Stimulated activated CD4-positive, alpha-beta T cell treated with anti-CD3 and anti-CD28 coated beads, Interleukin-15, amount 100 ng/mL, for 24 hours (primary cell): Measurements from ENCODE around the gene FANCF.
"Not testable (repeated sequence)": the region's sequence is repeated elsewhere in the genome, so short reads cannot be mapped to it uniquely, and the experiment has no call there.

ENCODE experiments used
- DNase-seq: peaks from one replicate; pipeline ENCODE4 v3.0.0-alpha.2; 2020

FANCF gene, protein sequence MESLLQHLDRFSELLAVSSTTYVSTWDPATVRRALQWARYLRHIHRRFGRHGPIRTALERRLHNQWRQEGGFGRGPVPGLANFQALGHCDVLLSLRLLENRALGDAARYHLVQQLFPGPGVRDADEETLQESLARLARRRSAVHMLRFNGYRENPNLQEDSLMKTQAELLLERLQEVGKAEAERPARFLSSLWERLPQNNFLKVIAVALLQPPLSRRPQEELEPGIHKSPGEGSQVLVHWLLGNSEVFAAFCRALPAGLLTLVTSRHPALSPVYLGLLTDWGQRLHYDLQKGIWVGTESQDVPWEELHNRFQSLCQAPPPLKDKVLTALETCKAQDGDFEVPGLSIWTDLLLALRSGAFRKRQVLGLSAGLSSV

DNA sequence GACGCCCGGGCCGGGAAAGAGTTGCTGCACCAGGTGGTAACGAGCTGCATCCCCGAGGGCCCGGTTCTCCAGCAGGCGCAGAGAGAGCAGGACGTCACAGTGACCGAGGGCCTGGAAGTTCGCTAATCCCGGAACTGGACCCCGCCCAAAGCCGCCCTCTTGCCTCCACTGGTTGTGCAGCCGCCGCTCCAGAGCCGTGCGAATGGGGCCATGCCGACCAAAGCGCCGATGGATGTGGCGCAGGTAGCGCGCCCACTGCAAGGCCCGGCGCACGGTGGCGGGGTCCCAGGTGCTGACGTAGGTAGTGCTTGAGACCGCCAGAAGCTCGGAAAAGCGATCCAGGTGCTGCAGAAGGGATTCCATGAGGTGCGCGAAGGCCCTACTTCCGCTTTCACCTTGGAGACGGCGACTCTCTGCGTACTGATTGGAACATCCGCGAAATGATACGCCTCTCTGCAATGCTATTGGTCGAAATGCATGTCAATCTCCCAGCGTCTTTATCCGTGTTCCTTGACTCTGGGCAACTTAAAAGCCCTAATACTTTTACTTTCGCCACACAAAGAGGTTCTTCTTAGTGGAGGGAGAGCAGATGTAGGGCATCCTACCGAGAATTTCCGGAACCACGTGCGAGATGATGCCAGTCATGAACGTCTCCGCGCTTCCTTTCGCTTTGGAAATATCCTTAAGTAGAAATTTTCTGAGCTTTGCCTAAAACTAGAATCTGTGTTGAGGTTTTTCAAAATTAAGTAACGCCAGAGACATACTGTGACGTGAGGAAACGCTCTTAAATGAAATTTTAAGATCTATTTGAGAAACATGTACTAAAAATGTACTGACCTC, at the start of gene FANCF:
Gene FANCF (minus strand): TSS at position 376 of the 840 bp plus-strand sequence. CDS start 13 bp downstream, at position 363.
- DNase-seq: peak; percentile 93

DNA sequence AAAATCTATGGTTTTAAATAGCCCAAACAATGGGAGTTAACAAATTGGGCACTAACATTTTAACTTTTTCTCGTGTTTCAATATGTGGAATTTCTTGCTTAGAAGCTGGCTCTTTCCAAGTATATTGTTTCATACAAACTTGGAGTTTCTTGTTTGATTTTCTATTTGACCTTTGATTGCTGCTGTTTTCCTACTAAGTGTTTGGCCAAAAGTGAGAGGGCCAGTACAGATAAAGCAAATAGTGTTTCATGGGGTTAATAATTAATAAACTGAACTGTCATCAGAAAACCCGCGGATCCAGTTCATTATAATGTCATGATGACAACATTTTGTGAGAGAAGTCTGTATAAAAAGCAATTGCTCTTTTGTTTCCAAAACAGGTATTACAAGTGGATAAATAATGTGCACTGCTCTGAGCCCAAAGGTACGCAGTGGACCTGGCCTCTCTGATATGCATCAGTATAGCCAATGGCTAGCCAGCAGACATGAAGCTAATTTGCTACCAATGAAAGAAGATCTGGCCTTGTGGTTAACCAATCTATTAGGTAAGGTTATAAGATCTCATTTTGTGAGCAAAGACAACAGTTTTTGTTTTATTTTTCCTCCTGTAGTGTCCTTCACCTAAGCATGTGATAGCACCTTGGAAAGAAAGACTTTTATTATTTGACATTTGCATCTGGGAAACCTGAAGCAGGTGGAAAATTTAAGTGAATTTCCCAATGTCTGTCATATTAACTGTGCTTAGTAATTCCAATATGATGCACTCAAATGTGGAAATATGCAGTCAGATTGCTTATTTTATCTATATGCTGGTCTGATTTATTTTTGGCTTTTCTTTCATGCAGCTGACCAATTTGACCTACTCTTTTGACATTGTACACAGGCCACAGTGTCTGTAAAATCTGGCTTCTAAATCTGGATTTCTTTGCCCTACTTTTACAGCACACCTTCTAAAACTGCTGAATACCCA, 49.1 kb upstream of the FANCF start:
- no peak for DNase-seq

DNA sequence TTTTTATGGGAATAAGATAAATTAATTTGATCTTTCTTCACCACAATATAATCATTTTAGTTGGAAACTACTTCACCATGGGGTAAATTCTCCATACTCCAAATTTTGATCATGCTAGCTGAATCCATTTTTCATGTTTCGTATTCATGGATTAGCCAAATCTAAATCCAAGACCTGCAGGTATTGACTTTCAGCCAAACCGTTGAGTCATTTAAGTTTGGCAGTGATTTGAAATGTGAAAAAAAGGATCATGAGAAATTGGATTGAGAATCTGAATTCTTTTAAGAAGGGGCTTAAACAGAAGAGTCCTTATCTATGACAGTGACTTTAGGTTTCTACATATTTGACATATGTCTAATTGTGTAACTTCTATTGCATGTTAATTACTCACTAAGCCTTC, 46.1 kb upstream of the FANCF start:
- no peak for DNase-seq

DNA sequence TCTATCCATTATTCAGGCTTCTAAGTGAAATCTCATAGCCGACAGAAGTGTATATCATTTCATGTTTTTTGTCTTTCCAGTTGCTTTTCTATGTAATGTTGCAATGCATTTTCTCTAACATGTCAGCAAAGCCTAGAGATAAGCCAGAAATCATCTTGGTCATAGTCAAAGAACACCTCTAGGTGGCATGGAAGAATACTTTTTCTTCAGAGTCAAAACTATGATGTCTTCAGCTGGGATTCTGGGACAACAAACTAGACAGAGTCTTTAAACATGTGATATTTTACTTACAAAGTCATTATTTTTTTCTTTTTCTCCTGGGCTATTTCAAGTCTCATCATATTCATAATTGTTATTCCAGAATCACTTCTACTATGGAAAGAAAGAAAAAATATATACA, 45.2 kb upstream of the FANCF start:
- DNase-seq: no peak

DNA sequence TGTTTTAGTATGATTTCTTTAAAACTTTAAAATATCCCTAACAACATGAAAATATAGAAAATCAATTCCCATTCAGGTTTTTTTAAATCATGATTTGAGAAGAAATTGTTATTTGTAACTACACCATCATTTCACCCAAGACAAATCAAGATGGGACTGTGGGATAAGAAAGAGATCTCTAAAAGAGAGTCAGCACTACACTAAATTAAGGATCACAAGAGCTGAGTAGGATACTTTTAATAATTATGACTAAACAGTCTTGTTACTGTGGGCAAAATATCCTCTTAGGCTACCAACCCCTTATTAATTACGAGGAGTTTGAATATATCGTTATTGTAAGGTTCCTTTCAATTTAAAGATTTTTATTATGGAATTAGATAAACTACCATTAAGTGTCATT, 43.7 kb upstream of the FANCF start:
- no peak for DNase-seq

DNA sequence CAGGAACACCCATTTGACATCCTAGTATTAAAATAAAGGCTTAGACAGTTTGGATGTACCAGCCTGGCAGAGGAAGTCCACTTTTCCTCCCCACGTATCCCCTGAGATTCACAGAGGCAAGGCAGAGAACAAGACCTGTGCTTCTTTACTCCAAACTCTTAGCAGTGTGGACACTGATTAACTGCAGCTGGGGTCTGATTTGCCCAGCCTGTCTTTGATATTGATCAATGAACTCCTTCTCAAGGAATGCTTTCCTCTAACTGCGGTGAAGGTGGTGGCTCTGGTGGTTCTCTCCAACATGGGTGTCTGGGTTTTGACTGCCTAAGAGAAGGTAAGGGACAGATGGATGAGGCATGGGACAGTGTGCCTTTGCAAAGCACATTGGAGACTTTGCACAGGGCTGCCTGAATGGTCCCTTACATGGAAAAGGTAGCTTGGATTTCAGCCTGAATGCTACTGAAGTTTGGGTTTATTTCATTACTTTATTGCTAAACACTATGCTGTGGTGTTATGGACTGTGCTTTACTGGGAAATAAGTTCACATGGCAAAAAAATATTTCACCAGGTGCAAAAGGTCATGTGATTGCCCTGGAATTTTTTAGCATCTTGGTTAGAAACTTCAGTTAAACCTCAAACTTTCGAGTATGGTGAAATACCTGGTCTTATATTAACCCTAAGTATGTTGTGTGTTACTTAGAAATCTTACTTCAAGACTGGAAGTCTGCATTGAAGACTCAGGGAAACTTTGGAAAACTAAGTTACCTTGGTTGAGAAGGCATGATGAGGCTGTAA, 42.6 kb upstream of the FANCF start:
- no peak for DNase-seq

DNA sequence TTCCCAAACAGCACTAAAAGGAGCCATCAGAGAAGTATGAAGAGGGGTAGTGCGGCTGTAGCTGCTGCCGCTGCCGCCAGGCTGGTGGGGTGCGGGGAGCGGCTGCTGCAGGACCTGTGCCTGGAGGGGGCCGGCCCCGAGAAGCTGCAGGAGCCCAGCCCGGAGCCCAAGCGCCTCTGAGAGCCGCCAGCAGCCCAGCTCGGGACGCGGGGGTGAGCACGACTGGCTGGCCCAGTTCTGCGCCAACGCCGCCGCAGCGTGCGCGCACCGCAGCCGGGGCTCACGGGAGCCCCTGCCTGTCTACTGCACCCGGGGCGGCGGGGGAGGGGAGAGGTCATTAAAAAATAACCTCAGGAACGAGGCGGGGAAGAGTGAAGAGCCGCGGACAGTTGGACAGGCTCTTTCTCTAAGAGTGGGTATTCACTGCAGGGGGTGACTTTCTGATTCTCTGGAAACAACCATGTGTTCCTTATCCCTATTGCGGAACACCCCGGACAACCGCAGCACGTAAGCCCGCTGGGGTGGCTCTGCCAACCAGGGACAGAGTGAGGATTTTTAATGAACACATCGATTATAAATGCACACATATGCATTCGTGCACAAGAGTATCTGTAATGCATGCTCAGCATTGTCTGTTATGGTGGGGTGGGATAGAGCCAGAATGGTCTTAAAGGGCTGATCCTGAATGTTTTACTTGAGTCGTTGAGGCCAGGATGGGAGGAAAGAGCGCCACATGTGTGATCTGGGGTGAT, 41.2 kb upstream of the FANCF start:
- DNase-seq: peak; percentile 30

DNA sequence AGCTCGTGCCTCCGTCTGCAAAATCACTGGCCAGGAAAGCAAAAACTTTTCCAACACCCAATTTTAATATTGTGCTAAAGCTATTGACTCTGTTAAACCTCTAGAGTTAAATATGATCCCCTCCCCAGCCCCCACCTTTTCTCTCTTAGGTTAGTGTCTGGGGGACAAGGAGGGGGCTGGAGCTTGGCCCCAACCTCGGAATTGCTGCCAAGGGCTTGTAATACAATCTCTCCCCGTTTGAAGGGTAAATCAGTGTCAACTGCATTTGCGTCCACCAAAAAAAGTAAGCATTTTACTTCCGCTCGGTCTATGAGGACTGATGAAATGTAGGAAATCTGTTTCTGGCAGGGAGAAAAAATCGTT, 40.7 kb upstream of the FANCF start, which contains the start of gene GAS2:
Gene GAS2 (plus strand): TSS at position 287 of the 363 bp plus-strand sequence. CDS start 8,259 bp downstream, outside the sequence.
- no peak for DNase-seq

DNA sequence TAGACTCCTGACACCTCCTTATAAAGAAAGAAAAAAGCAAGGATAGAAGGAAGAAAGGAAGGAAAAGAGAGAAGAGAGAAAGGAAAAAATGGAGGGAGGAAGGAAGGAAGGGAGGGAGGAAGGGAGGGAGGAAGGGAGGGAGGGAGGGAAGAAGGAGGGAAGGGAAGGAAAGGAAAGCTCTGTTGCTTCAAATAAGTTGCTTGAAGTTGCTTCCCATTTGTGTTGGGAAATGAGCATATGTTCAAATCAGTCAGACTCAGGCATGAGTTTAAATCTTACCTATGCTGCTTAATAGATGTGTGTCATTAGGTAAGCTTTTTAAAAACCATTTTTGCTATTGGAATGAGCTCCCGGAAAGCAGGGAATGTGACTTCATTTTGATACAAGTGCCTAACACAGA, 34.2 kb upstream of the FANCF start:
- no peak for DNase-seq

DNA sequence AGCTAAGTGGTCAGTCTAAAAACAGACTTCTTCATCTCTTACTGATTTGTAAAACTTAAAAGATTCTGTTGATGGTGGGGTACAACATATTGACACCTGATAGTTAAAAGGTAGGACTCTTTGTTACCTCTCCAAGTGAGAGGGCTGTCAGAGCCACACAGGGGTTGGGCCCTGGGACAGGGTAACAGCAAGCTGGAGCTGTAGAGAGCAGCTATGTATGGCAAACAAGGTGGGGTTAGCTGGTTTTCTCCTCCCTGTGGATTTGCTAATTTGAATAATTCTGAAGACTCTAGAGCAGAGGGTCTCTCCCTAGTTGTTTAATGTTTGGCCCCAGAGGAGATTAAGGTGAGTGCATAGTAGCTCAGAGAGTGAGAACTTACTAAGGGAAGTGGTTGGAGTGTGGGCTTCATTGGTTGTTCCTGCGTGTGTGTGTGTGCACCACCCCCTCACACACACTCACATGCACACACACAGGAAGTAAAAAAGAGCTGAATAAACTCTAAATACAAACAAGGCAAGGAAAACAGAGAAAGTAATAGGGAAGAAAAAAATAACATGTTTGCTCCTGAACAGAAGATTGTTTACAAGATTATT, 31.6 kb upstream of the FANCF start:
- no peak for DNase-seq

DNA sequence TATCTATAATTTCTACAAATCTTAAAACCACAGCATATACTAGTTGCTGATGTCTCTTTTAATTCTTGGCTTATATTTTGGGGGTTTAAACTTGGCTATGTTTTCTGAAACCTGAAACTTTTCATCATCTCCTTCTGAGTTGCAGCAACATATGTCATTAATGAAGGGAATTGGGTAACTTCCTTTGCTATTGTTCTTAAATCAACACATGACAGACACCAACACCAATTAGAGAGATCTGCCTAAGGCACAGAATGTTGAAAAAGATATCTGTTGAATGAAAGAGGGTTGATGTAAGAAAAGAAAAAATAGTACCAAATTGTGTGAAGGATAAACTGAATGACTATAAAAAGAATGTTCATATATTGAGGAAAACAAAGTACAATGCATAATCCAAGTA, 30.5 kb upstream of the FANCF start:
- DNase-seq: no peak

DNA sequence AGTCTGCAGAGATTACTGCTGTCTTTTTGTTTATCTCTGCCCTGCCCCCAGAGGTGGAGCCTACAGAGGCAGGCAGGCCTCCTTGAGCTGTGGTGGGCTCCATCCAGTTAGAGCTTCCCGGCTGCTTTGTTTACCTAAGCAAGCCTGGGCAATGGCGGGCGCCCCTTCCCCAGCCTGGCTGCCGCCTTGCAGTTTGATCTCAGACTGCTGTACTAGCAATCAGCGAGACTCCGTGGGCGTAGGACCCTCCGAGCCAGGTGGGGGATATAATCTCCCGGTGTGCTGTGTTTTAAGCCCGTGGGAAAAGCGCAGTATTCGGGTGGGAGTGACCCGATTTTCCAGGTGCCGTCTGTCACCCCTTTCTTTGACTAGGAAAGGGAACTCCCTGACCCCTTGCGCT, 26.7 kb upstream of the FANCF start:
- DNase-seq: not testable (repeated sequence)

DNA sequence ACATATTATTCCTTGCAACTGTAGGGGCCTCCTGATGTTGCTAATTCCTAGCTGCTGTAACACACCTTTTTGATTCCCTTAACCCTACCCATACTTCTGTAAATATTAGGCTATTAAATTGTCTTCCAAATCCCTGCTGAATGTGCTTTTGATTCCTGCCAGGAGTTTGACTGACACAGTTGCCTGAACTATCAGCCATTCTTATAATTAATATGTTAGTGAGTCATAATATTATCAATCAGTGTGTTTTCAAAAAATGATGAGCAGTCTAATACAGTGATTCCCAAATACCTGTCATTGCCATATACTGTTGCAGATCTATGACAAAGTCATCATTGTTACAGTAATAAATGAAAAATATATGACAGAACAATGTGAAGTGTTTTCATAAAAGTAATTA, 15.9 kb upstream of the FANCF start:
- no peak for DNase-seq

DNA sequence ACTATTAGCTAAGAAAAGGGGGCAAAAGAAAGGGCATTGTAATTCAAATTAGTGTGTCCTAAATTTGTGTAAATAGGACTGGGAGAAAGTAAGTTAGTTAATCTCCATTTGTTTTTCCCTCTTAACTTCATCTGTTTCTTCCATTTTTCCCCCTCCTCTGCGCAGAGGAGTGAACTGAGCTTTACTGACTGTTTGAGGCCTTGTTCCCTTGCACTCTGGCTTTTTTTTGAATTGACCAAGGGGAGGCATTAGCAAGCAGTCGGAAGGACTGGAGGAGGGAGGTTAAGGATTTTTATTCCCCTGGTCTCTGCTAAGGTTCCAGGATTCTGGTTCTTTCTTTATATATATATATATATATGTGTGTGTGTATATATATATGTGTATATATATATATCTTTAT, 15.2 kb upstream of the FANCF start:
- DNase-seq: no peak

DNA sequence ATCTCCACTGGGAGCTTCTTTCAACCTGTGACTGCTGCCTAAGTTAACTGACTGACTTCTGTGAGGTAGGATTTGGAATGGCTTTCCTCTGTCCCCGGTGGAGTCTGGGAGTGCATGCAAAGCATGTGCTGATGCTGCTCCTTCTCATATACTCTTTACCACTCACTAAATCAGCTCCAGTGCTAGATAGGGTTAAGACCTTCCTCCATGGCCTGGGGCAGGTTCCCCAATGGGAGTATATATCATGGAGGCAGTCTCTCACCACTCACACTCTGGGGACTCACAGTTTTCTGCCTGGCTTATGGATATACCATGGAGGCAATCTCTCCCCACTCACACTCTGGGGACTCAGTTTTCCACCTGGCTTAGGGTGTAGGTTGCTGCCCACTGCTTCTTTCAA, 10.1 kb upstream of the FANCF start:
- DNase-seq: no peak

DNA sequence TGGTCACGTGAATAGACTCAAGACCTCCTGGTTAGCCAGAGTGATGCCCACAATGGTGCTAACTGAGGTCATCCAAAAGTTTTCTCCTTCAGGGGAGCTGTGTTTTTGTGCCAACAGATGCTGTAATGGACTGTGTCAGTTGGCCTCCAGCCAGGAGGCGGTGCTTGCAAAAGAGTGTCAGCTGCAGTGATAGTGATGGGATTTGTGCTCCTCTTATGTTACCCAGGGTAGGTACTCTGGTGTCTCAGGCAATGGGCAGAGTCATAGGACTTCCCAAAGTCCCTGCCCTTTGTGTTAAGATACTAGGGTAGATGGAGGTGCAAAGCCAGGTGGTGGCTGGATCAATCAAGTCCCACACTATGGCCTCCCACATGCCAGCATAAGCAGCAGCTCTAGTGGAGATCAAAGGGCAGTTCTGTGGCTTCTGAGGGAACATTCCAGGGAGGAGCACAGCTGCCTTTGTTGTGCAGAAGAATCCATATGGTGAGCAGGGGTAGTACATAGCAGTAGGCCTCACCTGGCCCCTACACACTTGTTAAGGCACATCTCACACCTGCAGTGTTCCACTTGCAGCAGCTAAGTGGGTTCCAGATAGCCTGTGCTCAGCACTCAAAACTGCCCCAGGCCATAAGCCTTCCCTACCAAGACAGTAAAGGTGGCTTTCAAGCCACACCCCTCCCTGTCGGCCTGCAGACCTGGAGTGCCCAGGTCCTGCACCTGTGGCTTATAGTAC, 9.4 kb upstream of the FANCF start:
- no peak for DNase-seq

DNA sequence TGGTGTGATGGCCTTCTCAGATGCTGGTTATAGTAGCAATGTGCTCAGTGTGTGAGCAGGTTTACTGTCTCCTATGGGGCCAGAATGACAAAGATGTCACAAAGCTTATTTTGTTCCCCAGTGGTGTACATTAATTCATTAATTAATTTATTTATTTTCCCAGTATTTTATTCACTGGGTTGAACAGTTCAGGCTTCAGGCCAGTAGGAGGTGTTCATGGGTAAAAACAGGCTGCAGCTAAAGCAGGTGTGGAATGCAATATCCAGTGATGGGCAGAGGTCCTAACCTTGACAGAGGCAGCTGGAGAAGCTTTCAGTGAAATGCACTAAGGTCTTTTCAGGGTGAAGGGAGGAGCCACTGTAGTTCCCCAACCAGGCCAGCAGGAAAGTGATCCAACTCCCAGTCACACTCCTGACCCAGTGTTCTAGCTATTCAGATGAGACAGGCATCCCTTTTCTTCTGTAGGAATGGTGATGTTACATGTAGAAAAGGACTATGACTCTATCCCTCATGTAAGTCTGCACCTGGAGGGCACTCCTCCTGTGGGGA, 7.8 kb upstream of the FANCF start:
- DNase-seq: no peak

DNA sequence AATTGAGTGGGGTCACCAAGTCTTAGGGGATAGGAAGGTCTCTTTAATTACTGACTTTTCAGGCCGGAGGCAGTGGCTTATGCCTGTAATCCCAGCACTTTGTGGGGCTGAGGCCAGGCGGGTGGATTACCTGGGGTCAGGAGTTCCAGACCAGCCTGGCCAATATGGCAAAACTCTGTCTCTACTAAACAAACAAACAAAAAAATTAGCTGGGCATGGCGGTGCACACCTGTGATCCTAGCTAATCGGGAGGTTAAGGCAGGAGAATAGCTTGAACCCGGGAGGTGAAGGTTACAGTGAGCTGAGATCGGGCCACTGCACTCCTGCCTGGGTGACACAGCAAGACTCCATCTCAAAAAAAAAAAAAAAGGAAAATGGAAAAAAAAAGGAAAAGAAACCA, 1.8 kb upstream of the FANCF start:
- no peak for DNase-seq

DNA sequence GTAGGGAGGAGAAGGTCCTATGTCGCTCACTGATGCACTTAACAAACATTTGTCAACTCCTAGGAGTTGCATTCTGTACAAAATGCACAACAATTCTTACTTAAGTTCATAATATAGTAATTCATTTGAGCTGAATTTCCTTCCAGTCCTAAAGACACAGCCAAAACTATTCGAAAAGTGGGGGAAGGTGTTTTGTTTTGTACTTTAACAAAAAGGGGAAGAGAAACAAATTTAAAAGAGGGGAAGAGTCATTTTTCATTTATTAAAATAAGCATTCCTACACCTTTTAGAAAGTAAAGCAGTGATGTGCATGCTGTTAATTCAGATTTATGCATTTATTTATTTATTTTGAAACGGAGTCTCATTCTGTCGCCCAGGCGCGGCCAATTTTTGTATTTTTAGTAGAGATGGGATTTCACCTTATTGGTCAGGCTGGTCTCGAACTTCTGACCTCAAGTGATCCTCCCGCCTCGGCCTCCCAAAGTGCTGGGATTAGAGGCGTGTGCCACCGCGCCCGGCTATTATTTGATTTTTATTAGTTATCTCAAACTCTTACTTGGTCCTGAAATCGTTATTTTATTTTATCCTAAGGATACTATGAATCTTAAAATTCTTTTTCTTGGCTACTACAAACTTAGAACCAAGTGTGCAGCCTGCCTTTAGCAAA, 1.1 kb upstream of the FANCF start:
- no peak for DNase-seq
